AG09309 (cell line): ENCODE data around the gene KRT77.

Source experiments
- DNase-seq: peaks from one replicate; pipeline ENCODE4 v3.0.0-alpha.2; 2010; ENCODE audit warnings: low read depth
- H3K4me3 ChIP-seq: 2 replicates; pipeline ENCODE4 v1.5.1; 2011; ENCODE audit warnings: mild to moderate bottlenecking, low read depth, low read length, moderate library complexity; ENCODE audit not compliant: control insufficient read depth
- CTCF ChIP-seq: IDR thresholded peaks from 2 replicates; pipeline ENCODE4 v1.5.1; 2011; ENCODE audit warnings: mild to moderate bottlenecking, low read depth, low read length, inconsistent platforms; ENCODE audit not compliant: insufficient read depth, control insufficient read depth; ENCODE audit errors: missing control alignments

KRT77 gene

GRCh38 chr12:52658196-52658595, 45.1 kb downstream of the KRT77 start:
- no peak overlapping the region for H3K4me3 ChIP-seq
- DNase-seq, result no peak
- TF ChIP-seq CTCF, result no peak

DNA sequence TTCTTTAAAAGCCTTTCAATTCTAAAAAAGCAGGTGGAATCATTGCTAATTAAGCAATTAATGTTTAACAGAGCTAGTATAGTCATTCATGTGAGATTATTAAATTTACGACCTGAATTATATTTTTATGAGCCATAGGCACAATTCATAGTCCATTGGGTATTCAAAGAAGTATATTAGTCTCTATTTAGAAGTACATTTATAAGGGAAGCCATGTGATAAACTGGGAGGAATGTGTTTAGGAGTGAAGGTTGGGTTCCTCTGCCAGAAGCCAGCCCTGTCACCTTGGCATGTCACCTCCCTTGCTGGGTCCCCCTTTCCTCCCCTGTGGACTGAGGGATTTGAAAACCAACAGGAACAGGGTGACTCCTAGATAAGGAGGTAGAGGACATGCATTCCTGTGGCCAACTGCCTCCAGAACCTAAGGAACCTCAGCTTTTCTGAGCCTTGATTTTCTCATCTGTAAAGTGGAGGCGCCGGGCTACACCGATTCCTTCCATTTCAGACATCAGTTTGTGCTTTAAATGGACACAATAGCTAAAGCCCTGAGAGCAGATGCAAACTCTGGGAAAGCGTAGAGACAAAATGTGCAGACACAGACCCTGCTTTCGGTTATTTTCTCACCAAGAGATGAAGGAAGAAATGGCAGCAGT, 45.9 kb downstream of the KRT77 start:
- TF ChIP-seq CTCF, result no peak
- H3K4me3 ChIP-seq, result no peak overlapping the region
- DNase-seq, result no peak

- H3K4me3 ChIP-seq, result no peak overlapping the region
- no peak for TF ChIP-seq CTCF
- no peak for DNase-seq
Observed at GRCh38 chr12:52656616-52657015, 46.7 kb downstream of the KRT77 start.

DNA sequence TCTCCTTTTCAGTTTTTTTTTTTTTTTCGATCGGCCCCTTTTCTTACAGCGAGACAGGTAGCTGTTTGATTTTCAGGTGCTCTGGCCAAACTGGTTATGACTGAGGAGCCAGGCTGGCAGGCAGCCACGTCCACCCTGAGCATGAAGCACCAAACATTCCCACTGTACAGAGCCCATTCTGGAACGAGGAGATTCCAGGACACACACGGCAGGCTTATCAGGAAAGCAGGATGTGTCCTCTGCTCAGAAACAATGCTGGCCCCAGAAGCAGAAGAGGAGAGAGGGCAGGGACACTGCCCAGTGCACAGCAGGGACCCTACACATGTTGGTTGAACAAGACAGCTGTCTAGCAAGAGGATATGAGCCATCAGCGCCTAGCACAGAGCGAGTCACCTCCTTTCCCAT, 47.6 kb downstream of the KRT77 start:
- no peak for TF ChIP-seq CTCF

DNA sequence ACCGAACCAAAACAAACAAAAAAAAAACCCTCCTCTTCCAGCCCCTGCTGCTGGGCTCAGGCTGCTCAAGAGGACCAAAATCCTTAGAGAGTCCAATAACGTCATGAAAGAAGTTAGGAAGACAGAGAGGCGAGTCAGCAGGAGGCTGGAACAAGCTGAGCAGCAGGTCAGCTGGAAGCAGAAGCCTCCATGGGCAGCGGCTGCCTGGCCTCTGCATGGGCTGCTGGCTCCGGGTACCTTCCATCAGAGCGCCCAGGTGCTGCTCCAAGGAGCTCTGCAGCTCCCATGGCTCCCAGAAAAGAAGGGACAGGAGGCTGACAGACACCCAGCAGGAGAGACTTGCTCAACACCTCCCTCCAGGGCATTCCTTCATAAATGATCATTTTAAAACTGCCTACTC, 48.1 kb downstream of the KRT77 start:
- DNase-seq, result no peak
- H3K4me3 ChIP-seq, result no peak overlapping the region
- no peak for TF ChIP-seq CTCF

More for the DNA sequence above, 47.6 kb downstream of the KRT77 start:
- no peak for DNase-seq
- H3K4me3 ChIP-seq, result no peak overlapping the region

- no peak within 1 kb of the TSS for H3K4me3 ChIP-seq
- no peak for TF ChIP-seq CTCF
- no peak for DNase-seq
Observed at GRCh38 chr12:52651726-52652261, 51.5 kb downstream of the KRT77 start, which contains the start of gene KRT2. Gene KRT2 (minus strand): TSS chr12:52652211. CDS start chr12:52652142, 69 bp downstream.
